Thyroid gland (tissue), 4 donors: ENCODE data around the gene IL2.

ENCODE experiments used
- POLR2A ChIP-seq, 2 donors: fragments of 450-650 bp; IDR thresholded peaks; one replicate each; pipeline ENCODE4 v1.6.1; 2017; ENCODE audit warnings: antibody characterized with exemption in 2 of 2, mild to moderate bottlenecking in 2 of 2, moderate library complexity in 1 of 2
- TF ChIP-seq, protein P1 (sequence below), 6 experiments: fragments of 200-600 bp in 3 of 6; fragments of 450-650 bp in 3 of 6; sonication (generic) in 3 of 6; IDR thresholded peaks; one replicate each; pipeline ENCODE4 v1.5.1; 2016 to 2019; ENCODE audit warnings: antibody characterized with exemption in 6 of 6, mild to moderate bottlenecking in 2 of 6, inconsistent platforms in 1 of 6, moderate library complexity in 1 of 6

DNA sequence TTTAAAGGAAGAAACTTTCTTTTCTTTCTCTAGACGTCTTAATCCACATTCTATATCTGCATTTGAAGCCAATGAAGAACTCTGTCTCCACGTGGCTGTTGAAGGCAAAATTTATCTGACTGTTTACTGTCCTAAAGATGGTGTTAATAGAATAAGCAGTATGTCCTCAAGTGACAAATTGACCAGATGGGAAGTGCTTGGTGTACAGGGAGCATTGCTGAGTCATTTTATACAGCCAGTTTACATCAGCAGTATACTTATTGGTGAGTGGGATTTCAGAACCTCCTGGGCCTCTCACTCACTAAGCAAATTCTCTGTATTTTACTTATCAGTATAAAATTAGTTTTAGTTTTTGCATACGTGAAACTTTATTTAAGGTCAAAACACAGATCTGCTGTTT lies 44.0 kb downstream of the IL2 start:
- TF ChIP-seq, protein P1, sequence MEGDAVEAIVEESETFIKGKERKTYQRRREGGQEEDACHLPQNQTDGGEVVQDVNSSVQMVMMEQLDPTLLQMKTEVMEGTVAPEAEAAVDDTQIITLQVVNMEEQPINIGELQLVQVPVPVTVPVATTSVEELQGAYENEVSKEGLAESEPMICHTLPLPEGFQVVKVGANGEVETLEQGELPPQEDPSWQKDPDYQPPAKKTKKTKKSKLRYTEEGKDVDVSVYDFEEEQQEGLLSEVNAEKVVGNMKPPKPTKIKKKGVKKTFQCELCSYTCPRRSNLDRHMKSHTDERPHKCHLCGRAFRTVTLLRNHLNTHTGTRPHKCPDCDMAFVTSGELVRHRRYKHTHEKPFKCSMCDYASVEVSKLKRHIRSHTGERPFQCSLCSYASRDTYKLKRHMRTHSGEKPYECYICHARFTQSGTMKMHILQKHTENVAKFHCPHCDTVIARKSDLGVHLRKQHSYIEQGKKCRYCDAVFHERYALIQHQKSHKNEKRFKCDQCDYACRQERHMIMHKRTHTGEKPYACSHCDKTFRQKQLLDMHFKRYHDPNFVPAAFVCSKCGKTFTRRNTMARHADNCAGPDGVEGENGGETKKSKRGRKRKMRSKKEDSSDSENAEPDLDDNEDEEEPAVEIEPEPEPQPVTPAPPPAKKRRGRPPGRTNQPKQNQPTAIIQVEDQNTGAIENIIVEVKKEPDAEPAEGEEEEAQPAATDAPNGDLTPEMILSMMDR (IDR thresholded peaks at IDR 0.05): no peak
- no peak for TF ChIP-seq POLR2A (IDR thresholded peaks at IDR 0.05)
